ENCODE measurements around the gene SFXN4.
"Not testable (repeated sequence)": the region's sequence is repeated elsewhere in the genome, so short reads cannot be mapped to it uniquely, and the experiment has no call there.

SFXN4 gene

DNA sequence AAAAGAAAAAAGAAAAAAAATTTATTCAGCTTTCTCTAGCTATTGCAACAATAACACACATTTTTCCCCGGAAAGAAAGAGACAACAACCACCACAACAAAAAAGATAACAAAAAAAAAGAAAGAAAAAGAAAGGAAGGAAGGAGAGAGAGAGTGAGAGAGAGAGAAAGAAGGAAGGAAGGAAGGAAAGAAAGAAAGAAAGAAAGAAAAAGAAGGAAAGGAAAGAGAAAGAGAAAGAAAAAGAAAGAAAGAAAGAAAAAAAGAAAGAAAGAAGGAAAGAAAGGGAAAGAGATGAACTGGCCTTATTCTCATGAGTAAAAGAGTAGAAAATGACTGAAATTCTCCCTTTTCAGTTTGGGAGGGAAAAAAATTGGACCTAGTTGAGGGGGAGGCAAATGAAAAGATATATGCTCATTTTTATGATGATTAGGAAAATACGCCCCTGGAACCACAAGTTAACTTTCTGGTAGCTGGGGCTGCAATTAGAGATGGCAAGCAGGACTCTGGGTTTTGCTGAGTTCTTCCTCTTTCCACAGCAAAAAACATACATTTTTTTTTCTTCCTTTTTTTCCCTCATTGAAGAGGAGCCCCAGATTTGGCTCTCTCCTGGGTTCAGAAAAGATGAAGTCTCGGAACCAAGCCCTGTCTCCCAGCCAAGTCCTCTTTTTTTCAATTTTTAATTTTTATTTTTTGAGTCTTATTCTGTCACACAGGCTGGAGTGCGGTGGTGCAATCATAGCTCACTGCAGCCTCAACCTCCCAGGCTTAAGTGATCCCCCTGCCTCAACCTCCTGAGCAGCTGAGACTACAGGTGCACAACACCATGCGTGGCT, 25.7 kb upstream of the SFXN4 start:
- H3K9me3 ChIP-seq (ENCODE audit: control insufficient read depth in 2 of 2, low read length in 2 of 2): no peaks in the 10 kb centered on the region
- no peak overlapping the region for H3K27ac ChIP-seq (ENCODE audit: low read depth in 2 of 2, low read length in 2 of 2)
- no peaks in the 10 kb centered on the region for H3K27me3 ChIP-seq (ENCODE audit: control insufficient read depth in 2 of 2, insufficient read depth in 2 of 2, low read length in 2 of 2)
- H3K9ac ChIP-seq (ENCODE audit: low read depth in 1 of 2, low read length in 2 of 2): no peak overlapping the region
- H3K36me3 ChIP-seq (ENCODE audit: control insufficient read depth in 2 of 2, insufficient read depth in 2 of 2, low read length in 2 of 2): no peaks in the 10 kb centered on the region
- no peaks in the 10 kb centered on the region for H3K4me1 ChIP-seq (ENCODE audit: control insufficient read depth in 2 of 2, insufficient read depth in 2 of 2, low read length in 2 of 2)
- no peak overlapping the region for H3K4me3 ChIP-seq (ENCODE audit: low read length in 2 of 2)

DNA sequence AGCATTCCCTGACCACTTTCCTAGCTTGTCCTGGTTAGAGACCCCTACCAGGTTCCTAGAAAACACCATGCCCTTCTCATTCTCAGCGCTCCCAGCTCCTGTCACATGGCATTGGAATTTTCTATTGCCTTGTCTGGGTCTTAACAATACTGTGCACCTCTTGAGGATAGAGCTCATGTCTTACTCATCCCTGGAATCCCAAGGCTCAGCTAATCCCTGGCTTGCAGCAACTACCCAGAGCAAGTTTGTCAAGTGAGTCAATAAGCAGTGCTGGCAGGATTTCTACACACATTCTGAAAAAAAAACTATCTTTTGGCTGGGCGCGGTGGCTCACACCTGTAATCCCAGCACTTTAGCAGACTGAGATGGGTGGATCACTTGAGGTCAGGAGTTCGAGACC, 24.8 kb upstream of the SFXN4 start:
- no peak overlapping the region for H3K9ac ChIP-seq (ENCODE audit: low read depth in 1 of 2, low read length in 2 of 2)
- H3K4me3 ChIP-seq (ENCODE audit: low read length in 2 of 2): no peak overlapping the region
- H3K27me3 ChIP-seq (ENCODE audit: control insufficient read depth in 2 of 2, insufficient read depth in 2 of 2, low read length in 2 of 2): no peaks in the 10 kb centered on the region
- H3K4me1 ChIP-seq (ENCODE audit: control insufficient read depth in 2 of 2, insufficient read depth in 2 of 2, low read length in 2 of 2): no peaks in the 10 kb centered on the region
- no peaks in the 10 kb centered on the region for H3K9me3 ChIP-seq (ENCODE audit: control insufficient read depth in 2 of 2, low read length in 2 of 2)
- no peak overlapping the region for H3K27ac ChIP-seq (ENCODE audit: low read depth in 2 of 2, low read length in 2 of 2)
- H3K36me3 ChIP-seq (ENCODE audit: control insufficient read depth in 2 of 2, insufficient read depth in 2 of 2, low read length in 2 of 2): no peaks in the 10 kb centered on the region

DNA sequence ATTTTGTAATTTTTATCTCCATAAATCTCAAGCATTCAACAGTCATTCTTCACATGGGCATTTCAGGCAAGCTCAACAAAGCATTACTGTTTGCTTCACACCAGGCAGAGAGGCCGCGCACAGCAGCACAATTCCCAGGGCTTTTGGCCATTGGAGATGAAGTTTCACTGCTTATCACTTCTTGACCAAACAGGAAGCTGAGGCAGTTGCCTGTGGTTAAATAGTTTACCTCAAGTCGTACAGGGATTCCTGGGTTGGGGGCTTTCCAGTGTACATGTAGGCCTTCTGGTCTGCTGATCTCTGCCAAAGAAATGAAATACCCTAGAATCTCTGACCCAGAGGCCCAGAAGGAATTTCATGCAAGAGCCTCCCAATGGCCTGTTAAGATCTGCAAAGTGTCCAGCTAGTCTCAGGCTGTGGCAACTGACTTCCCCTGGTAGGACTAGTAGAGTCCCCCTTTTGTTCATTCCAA, 24.3 kb upstream of the SFXN4 start:
- H3K27ac ChIP-seq (ENCODE audit: low read depth in 2 of 2, low read length in 2 of 2): no peak overlapping the region

DNA sequence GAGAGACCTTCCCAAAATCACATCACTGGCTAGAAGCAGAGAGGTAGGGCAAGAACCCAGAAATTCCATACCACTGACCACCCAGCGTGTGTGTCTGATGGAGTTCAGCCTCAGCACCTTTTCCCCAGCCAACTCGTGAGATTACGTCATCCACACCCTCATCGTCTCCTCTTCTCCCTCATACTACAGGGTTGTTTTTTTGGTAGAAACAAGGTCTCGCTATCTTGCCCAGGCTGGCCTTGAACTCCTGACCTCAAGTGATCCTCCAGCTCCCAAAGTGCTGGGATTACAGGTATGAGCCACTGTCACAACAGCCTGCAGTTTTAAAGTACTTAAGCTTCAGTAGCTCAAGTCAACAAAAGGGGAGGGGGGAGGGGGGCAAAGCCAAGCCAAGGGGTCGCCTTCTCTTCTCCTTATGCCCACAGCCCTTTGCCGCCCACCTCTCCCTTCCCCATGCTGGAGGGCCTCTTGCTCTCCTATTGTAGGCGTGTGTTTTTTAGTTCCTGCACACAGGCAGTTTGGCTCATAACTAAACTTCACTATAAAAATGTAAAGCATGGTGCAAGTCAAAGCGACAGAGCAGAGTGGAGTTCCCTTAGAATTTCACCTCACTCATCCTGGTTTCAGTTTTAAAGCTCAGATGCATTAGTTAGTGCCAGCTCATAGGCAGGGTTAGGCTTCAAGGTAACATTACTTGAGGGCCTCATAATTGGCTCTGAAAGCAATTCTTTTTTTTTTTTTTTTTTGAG, 18.3 kb upstream of the SFXN4 start:
- H3K4me3 ChIP-seq (ENCODE audit: low read length in 2 of 2): no peak overlapping the region
- no peak overlapping the region for H3K27ac ChIP-seq (ENCODE audit: low read depth in 2 of 2, low read length in 2 of 2)
- no peaks in the 10 kb centered on the region for H3K36me3 ChIP-seq (ENCODE audit: control insufficient read depth in 2 of 2, insufficient read depth in 2 of 2, low read length in 2 of 2)
- H3K27me3 ChIP-seq (ENCODE audit: control insufficient read depth in 2 of 2, insufficient read depth in 2 of 2, low read length in 2 of 2): no peaks in the 10 kb centered on the region
- no peak overlapping the region for H3K9ac ChIP-seq (ENCODE audit: low read depth in 1 of 2, low read length in 2 of 2)
- H3K9me3 ChIP-seq (ENCODE audit: control insufficient read depth in 2 of 2, low read length in 2 of 2): no peaks in the 10 kb centered on the region
- H3K4me1 ChIP-seq (ENCODE audit: control insufficient read depth in 2 of 2, insufficient read depth in 2 of 2, low read length in 2 of 2): peaks cover 0 to 3% of the 10 kb centered on the region in 2 donors

More for the DNA sequence above, 24.3 kb upstream of the SFXN4 start:
- Histone ChIP-seq H3K9me3 (ENCODE audit: control insufficient read depth in 2 of 2, low read length in 2 of 2) (no peaks in the 10 kb centered on the region), H3K4me1 (ENCODE audit: control insufficient read depth in 2 of 2, insufficient read depth in 2 of 2, low read length in 2 of 2) (no peaks in the 10 kb centered on the region), H3K27me3 (ENCODE audit: control insufficient read depth in 2 of 2, insufficient read depth in 2 of 2, low read length in 2 of 2) (no peaks in the 10 kb centered on the region), H3K9ac (ENCODE audit: low read depth in 1 of 2, low read length in 2 of 2) (no peak overlapping the region), H3K36me3 (ENCODE audit: control insufficient read depth in 2 of 2, insufficient read depth in 2 of 2, low read length in 2 of 2) (no peaks in the 10 kb centered on the region), H3K4me3 (ENCODE audit: low read length in 2 of 2) (no peak overlapping the region)

DNA sequence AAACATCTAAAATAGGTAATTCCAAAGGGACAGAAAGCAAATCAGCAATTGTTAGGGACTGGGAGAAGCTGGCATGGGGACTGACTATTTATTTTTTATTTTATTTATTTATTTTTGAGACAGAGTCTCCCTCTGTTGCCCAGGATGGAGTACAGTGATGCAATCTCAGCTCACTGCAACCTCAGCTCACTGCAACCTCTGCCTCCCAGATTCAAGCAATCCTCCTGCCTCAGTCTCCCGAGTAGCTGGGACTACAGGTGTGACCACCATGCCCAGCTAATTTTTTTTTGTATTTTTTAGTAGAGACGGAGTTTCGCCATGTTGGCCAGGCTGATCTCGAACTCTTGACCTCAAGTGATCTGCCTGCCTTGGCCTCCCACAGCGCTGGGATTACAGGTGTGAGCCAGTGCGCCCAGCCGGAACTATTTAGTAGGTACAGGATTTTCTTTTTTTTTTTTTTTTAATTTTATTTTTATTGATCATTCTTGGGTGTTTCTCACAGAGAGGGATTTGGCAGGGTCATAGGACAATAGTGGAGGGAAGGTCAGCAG, 15.4 kb upstream of the SFXN4 start:
- not testable (repeated sequence) for H3K9me3 ChIP-seq (ENCODE audit: control insufficient read depth in 2 of 2, low read length in 2 of 2); H3K36me3 ChIP-seq (ENCODE audit: control insufficient read depth in 2 of 2, insufficient read depth in 2 of 2, low read length in 2 of 2); H3K27ac ChIP-seq (ENCODE audit: low read depth in 2 of 2, low read length in 2 of 2); H3K4me3 ChIP-seq (ENCODE audit: low read length in 2 of 2); H3K4me1 ChIP-seq (ENCODE audit: control insufficient read depth in 2 of 2, insufficient read depth in 2 of 2, low read length in 2 of 2); H3K27me3 ChIP-seq (ENCODE audit: control insufficient read depth in 2 of 2, insufficient read depth in 2 of 2, low read length in 2 of 2); H3K9ac ChIP-seq (ENCODE audit: low read depth in 1 of 2, low read length in 2 of 2)

DNA sequence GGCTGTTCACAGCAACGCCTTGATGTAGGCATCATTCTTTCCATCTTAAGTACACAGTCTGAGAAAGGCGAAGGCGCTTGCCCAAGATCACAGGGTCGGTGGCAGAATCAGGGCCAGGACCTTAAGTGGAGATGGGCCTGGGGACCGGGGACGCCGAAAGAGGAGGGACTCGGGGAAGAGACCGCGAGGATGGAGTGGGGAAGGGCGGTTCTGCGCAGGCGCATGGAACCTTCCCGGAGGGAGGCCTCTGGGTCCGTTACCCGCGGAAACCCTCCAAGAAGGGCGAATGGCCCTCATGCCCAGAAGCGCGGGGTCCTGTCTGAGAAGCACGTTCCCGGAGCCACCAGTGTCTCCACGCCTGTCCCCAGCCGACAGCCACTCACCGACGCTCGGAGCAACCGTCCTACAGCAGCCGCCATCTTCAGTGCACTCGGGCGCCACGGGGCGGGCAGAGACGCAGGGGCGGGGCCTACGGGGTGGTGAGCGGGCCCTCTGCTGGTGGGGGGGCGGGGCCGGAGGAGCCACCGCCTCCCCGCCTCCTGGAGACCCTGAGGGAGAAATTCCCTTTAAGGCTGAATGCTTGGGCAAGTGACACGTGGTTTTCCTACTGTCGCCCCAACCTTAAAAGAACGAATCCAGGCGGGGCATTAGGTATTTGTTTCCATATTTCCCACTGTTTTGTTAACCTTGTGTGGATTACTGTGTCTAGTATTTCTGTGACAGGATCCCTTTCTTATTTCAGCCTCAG, 13.0 kb upstream of the SFXN4 start, which contains the start of gene PRDX3:
Gene PRDX3, minus strand, starts transcription at position 441 of the 748 bp plus-strand sequence. Its CDS starts 22 bp downstream, at position 419.
- H3K27ac ChIP-seq (ENCODE audit: low read depth in 2 of 2, low read length in 2 of 2): peak within 1 kb of the TSS; percentile 82 to 85
- H3K4me1 ChIP-seq (ENCODE audit: control insufficient read depth in 2 of 2, insufficient read depth in 2 of 2, low read length in 2 of 2): peaks cover 7 to 8% of the 10 kb centered on the region in 2 donors
- H3K27me3 ChIP-seq (ENCODE audit: control insufficient read depth in 2 of 2, insufficient read depth in 2 of 2, low read length in 2 of 2): no peaks in the 10 kb centered on the region
- peak within 1 kb of the TSS; percentile 74 to 89 for H3K9ac ChIP-seq (ENCODE audit: low read depth in 1 of 2, low read length in 2 of 2)
- H3K9me3 ChIP-seq (ENCODE audit: control insufficient read depth in 2 of 2, low read length in 2 of 2): no peaks in the 10 kb centered on the region
- H3K36me3 ChIP-seq (ENCODE audit: control insufficient read depth in 2 of 2, insufficient read depth in 2 of 2, low read length in 2 of 2): peaks cover 5 to 6% of the 10 kb centered on the region in 2 donors
- H3K4me3 ChIP-seq (ENCODE audit: low read length in 2 of 2): peak within 1 kb of the TSS; percentile 91 to 98

DNA sequence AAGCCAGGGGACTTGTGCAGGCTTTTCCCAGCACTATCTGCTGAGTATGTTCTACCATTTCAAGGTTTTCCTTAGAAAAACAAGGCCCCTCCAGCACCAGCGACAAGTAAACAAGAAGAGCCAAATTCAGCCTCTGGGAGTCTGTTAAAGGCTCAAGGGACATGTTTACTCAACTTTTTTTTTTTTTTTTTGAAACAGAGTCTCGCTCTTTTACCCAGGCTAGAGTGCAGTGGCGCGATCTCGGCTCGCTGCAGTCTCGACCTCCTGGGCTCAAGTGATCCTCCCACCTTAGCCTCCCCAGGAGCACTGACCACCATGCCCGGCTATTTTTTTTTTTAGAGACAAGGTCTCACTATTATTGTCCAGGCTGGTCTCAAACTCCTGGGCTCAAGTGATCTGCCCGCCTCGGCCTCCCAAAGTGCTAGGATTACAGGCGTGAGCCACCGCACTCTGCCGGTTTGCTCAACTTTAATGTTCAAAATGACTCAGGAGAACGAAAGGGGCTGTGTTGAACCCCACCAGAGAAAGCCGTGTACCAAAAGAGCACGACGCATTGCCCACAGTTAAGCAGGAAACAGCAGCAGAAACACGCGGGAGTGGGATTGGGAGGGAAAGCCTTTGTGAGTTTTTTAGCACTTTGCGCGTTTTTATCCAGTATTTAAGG, 12.3 kb upstream of the SFXN4 start:
- peak overlapping the region; percentile 91 to 98 for H3K4me3 ChIP-seq (ENCODE audit: low read length in 2 of 2)
- peak overlapping the region; percentile 74 to 89 for H3K9ac ChIP-seq (ENCODE audit: low read depth in 1 of 2, low read length in 2 of 2)
- H3K27me3 ChIP-seq (ENCODE audit: control insufficient read depth in 2 of 2, insufficient read depth in 2 of 2, low read length in 2 of 2): no peaks in the 10 kb centered on the region
- peaks cover 7 to 8% of the 10 kb centered on the region in 2 donors for H3K4me1 ChIP-seq (ENCODE audit: control insufficient read depth in 2 of 2, insufficient read depth in 2 of 2, low read length in 2 of 2)
- H3K9me3 ChIP-seq (ENCODE audit: control insufficient read depth in 2 of 2, low read length in 2 of 2): no peaks in the 10 kb centered on the region
- peaks cover 6 to 7% of the 10 kb centered on the region in 2 donors for H3K36me3 ChIP-seq (ENCODE audit: control insufficient read depth in 2 of 2, insufficient read depth in 2 of 2, low read length in 2 of 2)
- peak overlapping the region; percentile 82 to 85 for H3K27ac ChIP-seq (ENCODE audit: low read depth in 2 of 2, low read length in 2 of 2)

DNA sequence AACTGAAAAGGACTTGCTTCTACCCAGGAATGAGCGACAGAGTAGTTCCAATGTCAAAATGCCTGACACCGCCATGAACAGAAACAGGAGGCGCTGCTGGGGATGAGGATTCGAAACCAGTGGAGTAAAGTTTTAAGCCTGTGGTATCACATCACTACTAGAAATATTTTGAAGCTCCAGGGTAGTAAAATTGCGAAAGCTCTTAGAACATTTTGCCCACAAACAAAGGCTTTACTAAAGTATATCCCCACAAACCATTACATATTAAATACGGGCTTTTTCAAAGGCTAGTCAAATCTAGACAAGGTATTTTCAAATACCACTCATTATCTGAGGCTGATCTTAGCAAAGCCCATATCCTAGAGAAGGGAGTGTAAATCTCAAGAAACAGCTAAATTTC, 10.7 kb upstream of the SFXN4 start:
- H3K4me1 ChIP-seq (ENCODE audit: control insufficient read depth in 2 of 2, insufficient read depth in 2 of 2, low read length in 2 of 2): peaks cover 7 to 8% of the 10 kb centered on the region in 2 donors
- no peaks in the 10 kb centered on the region for H3K9me3 ChIP-seq (ENCODE audit: control insufficient read depth in 2 of 2, low read length in 2 of 2)
- no peak overlapping the region for H3K27ac ChIP-seq (ENCODE audit: low read depth in 2 of 2, low read length in 2 of 2)
- peaks cover 20 to 21% of the 10 kb centered on the region in 2 donors for H3K36me3 ChIP-seq (ENCODE audit: control insufficient read depth in 2 of 2, insufficient read depth in 2 of 2, low read length in 2 of 2)
- no peak overlapping the region for H3K9ac ChIP-seq (ENCODE audit: low read depth in 1 of 2, low read length in 2 of 2)
- H3K27me3 ChIP-seq (ENCODE audit: control insufficient read depth in 2 of 2, insufficient read depth in 2 of 2, low read length in 2 of 2): no peaks in the 10 kb centered on the region
- H3K4me3 ChIP-seq (ENCODE audit: low read length in 2 of 2): no peak overlapping the region

DNA sequence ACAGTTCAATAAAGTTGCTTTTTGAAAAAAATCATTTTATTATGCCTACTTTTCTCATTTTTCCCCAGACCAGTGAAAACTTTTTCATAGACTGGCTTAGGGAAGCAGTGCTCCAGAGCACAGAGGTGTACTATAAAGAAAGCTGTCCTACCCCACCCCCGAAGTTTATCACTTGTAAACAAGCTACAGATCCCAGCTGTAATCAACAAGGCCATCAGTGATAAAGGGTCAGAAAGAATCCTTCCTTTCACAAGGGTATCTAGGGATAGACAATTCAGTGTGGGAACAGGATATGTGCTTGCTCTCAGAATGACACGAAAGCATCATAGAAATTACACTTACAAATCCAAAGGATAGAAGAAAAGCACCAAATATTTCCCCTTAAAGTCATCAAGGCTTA, 8.6 kb upstream of the SFXN4 start:
- Histone ChIP-seq H3K27me3 (ENCODE audit: control insufficient read depth in 2 of 2, insufficient read depth in 2 of 2, low read length in 2 of 2) (no peaks in the 10 kb centered on the region), H3K27ac (ENCODE audit: low read depth in 2 of 2, low read length in 2 of 2) (no peak overlapping the region), H3K36me3 (ENCODE audit: control insufficient read depth in 2 of 2, insufficient read depth in 2 of 2, low read length in 2 of 2) (peaks cover 32 to 36% of the 10 kb centered on the region in 2 donors)

More for the DNA sequence above, 8.6 kb upstream of the SFXN4 start:
- peaks cover 7 to 8% of the 10 kb centered on the region in 2 donors for H3K4me1 ChIP-seq (ENCODE audit: control insufficient read depth in 2 of 2, insufficient read depth in 2 of 2, low read length in 2 of 2)
- H3K9me3 ChIP-seq (ENCODE audit: control insufficient read depth in 2 of 2, low read length in 2 of 2): no peaks in the 10 kb centered on the region
- no peak overlapping the region for H3K9ac ChIP-seq (ENCODE audit: low read depth in 1 of 2, low read length in 2 of 2)
- H3K4me3 ChIP-seq (ENCODE audit: low read length in 2 of 2): no peak overlapping the region
